T-helper 22 cell (primary cell): ENCODE results near the gene TMEM120A.
"Not testable (repeated sequence)": the region's sequence is repeated elsewhere in the genome, so short reads cannot be mapped to it uniquely, and the experiment has no call there.

ENCODE experiments used
- DNase-seq: peaks from one replicate; pipeline ENCODE4 v3.0.0-alpha.2; 2020; ENCODE audit warnings: low read depth

TMEM120A gene

GRCh38 chr7:75994388-75995051 is at the start of gene TMEM120A:
Gene TMEM120A (minus strand): TSS chr7:75994595. CDS start chr7:75994570, 25 bp downstream.
- DNase-seq: peak; percentile 90

- no peak for DNase-seq
Measured at GRCh38 chr7:76040126-76040525, 45.7 kb upstream of the TMEM120A start.

- DNase-seq: no peak
Measured at GRCh38 chr7:76037310-76037709, 42.9 kb upstream of the TMEM120A start.

GRCh38 chr7:76031964-76032363 is 37.6 kb upstream of the TMEM120A start:
- no peak for DNase-seq

- not testable (repeated sequence) for DNase-seq
Measured at GRCh38 chr7:76029682-76030081, 35.3 kb upstream of the TMEM120A start.

- no peak for DNase-seq
Measured at GRCh38 chr7:76023002-76023401, 28.6 kb upstream of the TMEM120A start.

- DNase-seq: no peak
Measured at GRCh38 chr7:76022026-76022780, 27.8 kb upstream of the TMEM120A start.

GRCh38 chr7:76020031-76020714 is 25.8 kb upstream of the TMEM120A start:
- peak; percentile 29 for DNase-seq

GRCh38 chr7:76018520-76018919 is 24.1 kb upstream of the TMEM120A start:
- not testable (repeated sequence) for DNase-seq

GRCh38 chr7:76016191-76016947 is 22.0 kb upstream of the TMEM120A start:
- DNase-seq: no peak

- no peak for DNase-seq
Measured at GRCh38 chr7:76011442-76011861, 17.1 kb upstream of the TMEM120A start.

- no peak for DNase-seq
Measured at GRCh38 chr7:76009672-76010600, 15.5 kb upstream of the TMEM120A start.

GRCh38 chr7:76008156-76008687 is 13.8 kb upstream of the TMEM120A start:
- DNase-seq: no peak

- not testable (repeated sequence) for DNase-seq
Measured at GRCh38 chr7:76005004-76005403, 10.6 kb upstream of the TMEM120A start.

- DNase-seq: no peak
Measured at GRCh38 chr7:76003351-76003750, 9.0 kb upstream of the TMEM120A start.

GRCh38 chr7:76002822-76003221 is 8.4 kb upstream of the TMEM120A start:
- no peak for DNase-seq

GRCh38 chr7:76002139-76002538 is 7.7 kb upstream of the TMEM120A start:
- DNase-seq: no peak

GRCh38 chr7:76000566-76000965 is 6.2 kb upstream of the TMEM120A start:
- DNase-seq: no peak

- no peak for DNase-seq
Measured at GRCh38 chr7:75998038-75998437, 3.6 kb upstream of the TMEM120A start.

- no peak for DNase-seq
Measured at GRCh38 chr7:75996476-75996875, 2.1 kb upstream of the TMEM120A start.

- DNase-seq: no peak
Measured at GRCh38 chr7:75995996-75996395, 1.6 kb upstream of the TMEM120A start.
